Mesothelial cell of epicardium (in vitro differentiated cells): ENCODE measurements around the gene GPC6. TPM values are rescaled to one million over a fixed set of nuclear protein-coding genes. Genes with fewer than 3 reads are reported as not detected.

ENCODE experiments used
- DNase-seq, 2 experiments: peaks; one replicate each; pipeline ENCODE4 v3.0.0; 2021; ENCODE audit warnings: low spot score in 2 of 2; ENCODE audit not compliant: unreplicated experiment in 2 of 2
- H3K27ac Mint-ChIP-seq: 2 replicates; pipeline ENCODE4 v1.8.0; 2021; ENCODE audit warnings: mixed read lengths
- H3K27me3 Mint-ChIP-seq: 2 replicates; pipeline ENCODE4 v1.8.0; 2021; ENCODE audit warnings: low read depth, mixed read lengths
- H3K36me3 Mint-ChIP-seq: 2 replicates; pipeline ENCODE4 v1.8.0; 2021; ENCODE audit warnings: mixed read lengths
- H3K4me1 Mint-ChIP-seq: 2 replicates; pipeline ENCODE4 v1.8.0; 2021; ENCODE audit warnings: mixed read lengths
- H3K4me3 Mint-ChIP-seq: 2 replicates; pipeline ENCODE4 v1.8.0; 2021; ENCODE audit warnings: mild to moderate bottlenecking, moderate library complexity, mixed read lengths
- H3K9me3 Mint-ChIP-seq: 2 replicates; pipeline ENCODE4 v1.8.0; 2021; ENCODE audit warnings: mixed read lengths
- total RNA-seq: library from RNA; stranded (reverse); gene quantifications from 3 replicates; pipeline ENCODE4 v1.2.1, GENCODE V29; 2021
- TF ChIP-seq, protein P1 (sequence below): fragments of 200-600 bp; sonication (generic); IDR thresholded peaks from one replicate; pipeline ENCODE4 v1.5.0; 2021; ENCODE audit warnings: antibody characterized with exemption; ENCODE audit not compliant: unreplicated experiment

Gene GPC6
- total RNA-seq, 1 donor from 2014 or later, result 112 TPM

DNA sequence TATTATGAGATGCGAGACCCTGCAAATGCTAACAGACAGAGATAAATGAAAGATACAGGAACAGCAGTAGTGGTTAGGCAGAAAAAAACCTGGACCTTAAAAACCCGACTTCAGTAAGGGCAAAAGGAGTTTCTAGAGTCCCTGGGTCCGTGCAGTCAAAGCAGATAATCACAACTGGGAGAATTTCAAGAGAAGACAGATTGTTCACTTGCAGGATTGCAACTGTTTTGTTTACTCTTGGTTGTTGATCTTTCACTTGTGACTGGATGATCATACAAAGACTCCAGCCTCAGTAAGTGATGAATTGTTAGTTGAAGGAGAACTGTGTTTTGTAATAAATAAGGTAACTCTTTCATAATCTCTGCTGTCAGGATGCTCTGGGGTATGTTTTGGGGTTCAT, 135.1 kb downstream of the GPC6 start:
- no peak for DNase-seq
- H3K36me3 Mint-ChIP-seq, result peaks cover 6% of the 10 kb centered on the region
- H3K9me3 Mint-ChIP-seq, result peaks cover 4% of the 10 kb centered on the region
- H3K27me3 Mint-ChIP-seq, result no peaks in the 10 kb centered on the region
- H3K4me3 Mint-ChIP-seq, result no peak overlapping the region
- H3K27ac Mint-ChIP-seq, result no peak overlapping the region
- peaks cover 5% of the 10 kb centered on the region for H3K4me1 Mint-ChIP-seq
- TF ChIP-seq, protein P1, sequence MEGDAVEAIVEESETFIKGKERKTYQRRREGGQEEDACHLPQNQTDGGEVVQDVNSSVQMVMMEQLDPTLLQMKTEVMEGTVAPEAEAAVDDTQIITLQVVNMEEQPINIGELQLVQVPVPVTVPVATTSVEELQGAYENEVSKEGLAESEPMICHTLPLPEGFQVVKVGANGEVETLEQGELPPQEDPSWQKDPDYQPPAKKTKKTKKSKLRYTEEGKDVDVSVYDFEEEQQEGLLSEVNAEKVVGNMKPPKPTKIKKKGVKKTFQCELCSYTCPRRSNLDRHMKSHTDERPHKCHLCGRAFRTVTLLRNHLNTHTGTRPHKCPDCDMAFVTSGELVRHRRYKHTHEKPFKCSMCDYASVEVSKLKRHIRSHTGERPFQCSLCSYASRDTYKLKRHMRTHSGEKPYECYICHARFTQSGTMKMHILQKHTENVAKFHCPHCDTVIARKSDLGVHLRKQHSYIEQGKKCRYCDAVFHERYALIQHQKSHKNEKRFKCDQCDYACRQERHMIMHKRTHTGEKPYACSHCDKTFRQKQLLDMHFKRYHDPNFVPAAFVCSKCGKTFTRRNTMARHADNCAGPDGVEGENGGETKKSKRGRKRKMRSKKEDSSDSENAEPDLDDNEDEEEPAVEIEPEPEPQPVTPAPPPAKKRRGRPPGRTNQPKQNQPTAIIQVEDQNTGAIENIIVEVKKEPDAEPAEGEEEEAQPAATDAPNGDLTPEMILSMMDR, result no peak

DNA sequence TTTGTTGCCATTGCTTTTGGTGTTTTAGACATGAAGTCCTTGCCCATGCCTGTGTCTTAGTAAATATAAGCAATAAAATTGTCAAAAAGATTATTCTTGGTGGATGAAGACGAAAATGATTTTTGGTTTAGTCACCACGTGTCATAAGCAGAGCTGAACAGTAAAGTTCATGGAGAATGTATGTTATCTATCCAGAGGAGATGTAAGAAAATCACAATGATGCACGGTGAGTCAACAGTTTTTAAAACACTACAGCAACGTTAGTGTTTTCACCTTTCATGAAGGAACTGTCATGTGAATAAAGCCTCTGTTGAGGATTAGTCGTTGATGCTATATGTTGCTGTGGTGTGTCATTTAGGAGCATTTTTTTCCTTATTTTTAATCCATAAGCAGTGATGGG, 137.6 kb downstream of the GPC6 start:
- H3K4me1 Mint-ChIP-seq, result peaks cover 3% of the 10 kb centered on the region
- no peaks in the 10 kb centered on the region for H3K27me3 Mint-ChIP-seq
- H3K9me3 Mint-ChIP-seq, result peaks cover 4% of the 10 kb centered on the region
- TF ChIP-seq, protein P1, result no peak
- H3K4me3 Mint-ChIP-seq, result no peak overlapping the region
- no peak for DNase-seq
- peaks cover 6% of the 10 kb centered on the region for H3K36me3 Mint-ChIP-seq
- H3K27ac Mint-ChIP-seq, result no peak overlapping the region

DNA sequence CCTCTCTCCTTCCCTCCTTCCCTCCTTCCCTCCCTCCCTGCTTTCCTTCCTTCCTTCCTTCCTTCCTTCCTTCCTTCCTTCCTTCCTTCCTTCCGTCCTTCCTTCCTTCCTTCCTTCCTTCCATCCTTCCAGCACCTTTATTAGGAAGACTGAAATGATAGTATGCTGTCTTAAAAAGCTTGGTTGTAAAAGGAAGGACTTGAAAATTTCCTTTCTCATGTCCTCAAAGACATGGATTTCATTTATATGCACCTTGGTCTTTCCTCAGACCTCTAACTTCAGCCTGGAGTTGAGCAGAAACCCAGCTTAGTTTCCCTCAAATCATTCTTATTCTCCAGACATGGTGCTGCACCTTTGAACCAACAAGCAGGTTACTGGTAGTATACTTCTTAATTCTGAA, 141.7 kb downstream of the GPC6 start:
- peaks cover 7% of the 10 kb centered on the region for H3K9me3 Mint-ChIP-seq
- TF ChIP-seq, protein P1, result no peak
- H3K27me3 Mint-ChIP-seq, result no peaks in the 10 kb centered on the region
- H3K36me3 Mint-ChIP-seq, result peaks cover 4% of the 10 kb centered on the region
- no peak overlapping the region for H3K27ac Mint-ChIP-seq
- no peak overlapping the region for H3K4me3 Mint-ChIP-seq
- DNase-seq, result no peak
- peaks cover 12% of the 10 kb centered on the region for H3K4me1 Mint-ChIP-seq

DNA sequence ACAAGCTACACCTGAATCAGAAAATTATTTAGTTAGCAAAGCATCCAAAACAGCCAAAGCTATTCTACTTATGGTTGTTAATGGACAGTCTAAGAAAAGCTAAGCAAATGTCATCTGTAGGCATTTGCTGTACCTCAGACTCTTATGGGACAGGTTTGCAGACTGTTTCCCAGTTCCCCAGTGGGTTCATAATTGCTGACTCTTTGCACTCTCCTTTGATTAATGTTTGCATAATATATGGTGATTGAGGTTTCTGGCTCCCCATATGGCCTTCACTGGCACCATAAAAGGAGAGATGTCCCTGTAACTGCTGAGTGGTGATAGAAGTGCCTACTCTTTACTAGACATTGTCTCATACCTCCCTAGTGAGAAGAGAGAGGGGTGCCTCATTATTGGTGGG, 142.1 kb downstream of the GPC6 start:
- H3K9me3 Mint-ChIP-seq, result peaks cover 7% of the 10 kb centered on the region
- no peak overlapping the region for H3K4me3 Mint-ChIP-seq
- H3K4me1 Mint-ChIP-seq, result peaks cover 15% of the 10 kb centered on the region
- no peaks in the 10 kb centered on the region for H3K27me3 Mint-ChIP-seq
- DNase-seq, result no peak
- H3K36me3 Mint-ChIP-seq, result peaks cover 4% of the 10 kb centered on the region
- H3K27ac Mint-ChIP-seq, result no peak overlapping the region
- TF ChIP-seq, protein P1, result no peak

DNA sequence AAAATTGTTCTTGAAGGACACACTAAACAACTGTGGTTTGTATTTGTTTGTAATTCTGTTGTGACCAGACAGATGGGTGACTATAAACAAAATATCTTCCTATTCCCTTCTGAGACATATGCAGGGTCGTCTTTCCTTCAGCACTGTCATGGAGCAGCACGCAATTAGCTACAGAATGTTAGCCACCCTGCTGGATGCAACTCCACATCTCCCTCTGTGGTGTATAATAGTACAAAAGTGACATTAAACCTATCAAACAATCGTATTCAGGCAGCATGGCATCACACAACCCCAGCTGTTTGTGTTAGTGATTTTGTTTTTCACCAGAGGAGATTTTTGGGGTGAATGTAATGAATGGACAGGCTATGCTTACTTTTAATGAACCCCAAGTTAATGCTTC, 146.2 kb downstream of the GPC6 start:
- Mint-ChIP-seq H3K4me3 (no peak overlapping the region), H3K9me3 (peaks cover 3% of the 10 kb centered on the region), H3K27ac (no peak overlapping the region), H3K4me1 (peaks cover 23% of the 10 kb centered on the region), H3K27me3 (no peaks in the 10 kb centered on the region), H3K36me3 (no peaks in the 10 kb centered on the region)
- TF ChIP-seq, protein P1, result no peak
- DNase-seq, result no peak

DNA sequence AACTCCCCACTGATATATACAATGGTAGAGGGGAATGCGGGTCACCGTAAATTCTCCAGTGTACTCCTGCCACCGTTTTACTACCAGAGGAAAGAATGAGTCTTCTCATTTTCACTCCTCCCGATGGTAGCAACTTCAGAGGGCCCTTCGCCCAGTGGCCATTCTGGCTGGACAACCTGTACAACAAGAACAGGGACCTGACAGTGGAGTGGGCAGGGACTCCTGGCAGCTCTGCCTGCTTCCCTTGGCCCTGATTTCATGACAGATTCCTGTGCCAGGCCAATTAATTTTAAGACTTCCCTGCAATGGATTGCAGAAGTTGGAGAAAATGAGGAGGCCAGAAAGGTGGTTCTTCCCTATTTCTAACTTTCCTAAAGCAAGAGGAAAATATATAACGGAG, 148.9 kb downstream of the GPC6 start:
- TF ChIP-seq, protein P1, result no peak
- Mint-ChIP-seq H3K9me3 (no peaks in the 10 kb centered on the region), H3K36me3 (no peaks in the 10 kb centered on the region), H3K27ac (no peak overlapping the region), H3K4me1 (peaks cover 26% of the 10 kb centered on the region), H3K4me3 (no peak overlapping the region), H3K27me3 (no peaks in the 10 kb centered on the region)
- DNase-seq, result no peak
